Dermis blood vessel endothelial cell (primary cell): ENCODE results near the gene KLHL7. TPM values are rescaled to one million over a fixed set of nuclear protein-coding genes. Genes with fewer than 3 reads are reported as not detected.

ENCODE experiments used
- DNase-seq: peaks from one replicate; pipeline ENCODE4 v3.0.0; 2010
- total RNA-seq: library from RNA; depleted of rRNA; stranded (reverse); fragments of >200 nt; gene quantifications from 2 replicates; pipeline ENCODE4 v1.2.3, GENCODE V29; 2014

The KLHL7 gene, protein sequence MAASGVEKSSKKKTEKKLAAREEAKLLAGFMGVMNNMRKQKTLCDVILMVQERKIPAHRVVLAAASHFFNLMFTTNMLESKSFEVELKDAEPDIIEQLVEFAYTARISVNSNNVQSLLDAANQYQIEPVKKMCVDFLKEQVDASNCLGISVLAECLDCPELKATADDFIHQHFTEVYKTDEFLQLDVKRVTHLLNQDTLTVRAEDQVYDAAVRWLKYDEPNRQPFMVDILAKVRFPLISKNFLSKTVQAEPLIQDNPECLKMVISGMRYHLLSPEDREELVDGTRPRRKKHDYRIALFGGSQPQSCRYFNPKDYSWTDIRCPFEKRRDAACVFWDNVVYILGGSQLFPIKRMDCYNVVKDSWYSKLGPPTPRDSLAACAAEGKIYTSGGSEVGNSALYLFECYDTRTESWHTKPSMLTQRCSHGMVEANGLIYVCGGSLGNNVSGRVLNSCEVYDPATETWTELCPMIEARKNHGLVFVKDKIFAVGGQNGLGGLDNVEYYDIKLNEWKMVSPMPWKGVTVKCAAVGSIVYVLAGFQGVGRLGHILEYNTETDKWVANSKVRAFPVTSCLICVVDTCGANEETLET
- 24.5 and 33.5 TPM in 2 replicates for total RNA-seq

DNA sequence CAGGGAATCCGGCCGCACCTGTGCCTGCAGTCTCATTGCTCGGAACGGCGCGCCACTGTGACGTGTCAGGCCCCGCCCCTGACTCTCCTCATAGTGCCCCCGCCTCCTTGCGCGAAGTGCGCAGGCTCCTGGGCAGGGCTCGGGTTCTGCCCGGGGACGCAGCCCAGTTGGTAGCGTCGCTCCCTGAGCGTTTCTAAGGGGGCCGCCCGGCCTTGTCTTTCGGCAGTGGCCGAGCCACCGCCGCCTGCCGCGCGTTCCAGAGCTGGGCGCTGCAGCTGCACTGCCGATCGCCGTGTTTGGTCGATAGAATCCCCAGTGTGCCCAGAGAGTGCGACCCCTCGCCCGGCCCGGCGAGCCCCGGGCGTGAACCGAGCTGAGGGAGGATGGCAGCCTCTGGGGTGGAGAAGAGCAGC, at the start of gene KLHL7:
KLHL7 (plus strand) TSS at position 142 of the 413 bp plus-strand sequence; CDS start at position 384, 242 bp downstream.
- DNase-seq, result peak; percentile 96

DNA sequence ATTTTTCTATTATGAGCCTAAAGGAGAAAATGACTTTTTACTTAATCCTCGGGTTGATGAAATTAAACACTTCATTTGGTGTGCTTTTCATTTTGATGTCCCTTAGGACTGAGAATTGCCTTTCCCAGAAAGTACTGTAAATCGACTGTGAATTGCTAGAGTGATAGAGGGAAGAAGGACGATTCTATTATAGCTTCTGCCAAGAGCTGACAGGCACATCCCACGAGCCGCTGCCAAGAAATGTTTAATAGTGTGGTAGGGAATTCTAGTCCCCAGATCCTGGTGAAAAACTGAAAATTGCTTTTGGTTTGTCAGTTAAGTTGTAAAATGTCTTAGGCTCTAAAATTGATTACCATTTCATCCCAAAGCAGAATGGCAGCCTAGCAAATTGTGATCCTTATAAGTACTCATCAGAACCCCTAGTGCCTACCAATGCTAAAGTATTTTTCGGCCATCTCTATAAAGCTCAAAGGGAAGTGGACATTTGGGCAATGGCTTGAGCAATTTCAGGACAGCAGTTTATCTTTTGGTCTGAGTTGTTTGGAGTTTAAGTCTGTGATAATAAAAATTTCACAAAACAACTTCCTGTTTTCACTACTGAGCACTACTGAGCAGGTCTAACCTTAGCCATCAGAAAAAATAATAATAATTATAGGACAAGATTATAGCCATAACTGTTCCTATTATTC, 47.0 kb upstream of the KLHL7 start:
- DNase-seq, result no peak

GRCh38 chr7:23061327-23061726, 44.3 kb upstream of the KLHL7 start:
- no peak for DNase-seq

DNA sequence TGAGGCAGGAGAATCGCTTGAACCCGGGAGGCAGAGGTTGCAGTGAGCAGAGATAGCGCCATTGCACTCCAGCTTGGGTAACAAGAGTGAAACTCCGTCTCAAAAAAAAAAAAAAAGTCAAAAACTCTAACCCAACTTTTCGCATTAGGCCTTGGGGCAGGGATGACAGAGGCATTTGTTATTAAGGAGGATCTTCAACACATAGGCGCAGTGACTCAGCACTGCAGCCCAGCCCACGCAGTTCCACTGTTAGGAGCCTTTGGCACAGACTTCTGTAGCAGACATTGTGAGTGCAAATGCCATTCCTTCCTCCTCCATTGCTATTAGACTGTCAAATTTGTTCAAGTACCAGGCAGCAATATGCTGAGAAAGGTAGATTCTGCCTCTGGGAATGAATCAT, 43.1 kb upstream of the KLHL7 start:
- DNase-seq, result no peak

DNA sequence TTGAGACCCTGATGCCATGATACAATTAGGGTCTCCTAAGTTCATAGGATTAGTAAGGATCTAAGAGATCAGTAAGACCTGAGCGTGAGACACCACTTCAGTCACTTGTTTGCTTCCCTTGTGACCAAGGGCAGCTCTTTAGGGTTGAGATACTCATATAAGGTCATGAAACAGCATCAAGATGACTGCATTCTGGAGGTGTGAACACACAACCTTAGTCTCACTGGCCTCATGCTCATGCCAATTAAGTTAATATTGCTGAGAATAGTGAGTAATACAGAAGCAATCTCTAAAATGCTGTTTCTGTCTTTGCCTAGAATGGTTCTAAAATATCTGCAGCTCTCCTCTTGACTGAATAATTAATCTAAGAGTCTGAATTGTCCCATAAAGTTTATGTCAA, 39.6 kb upstream of the KLHL7 start:
- DNase-seq, result no peak

DNA sequence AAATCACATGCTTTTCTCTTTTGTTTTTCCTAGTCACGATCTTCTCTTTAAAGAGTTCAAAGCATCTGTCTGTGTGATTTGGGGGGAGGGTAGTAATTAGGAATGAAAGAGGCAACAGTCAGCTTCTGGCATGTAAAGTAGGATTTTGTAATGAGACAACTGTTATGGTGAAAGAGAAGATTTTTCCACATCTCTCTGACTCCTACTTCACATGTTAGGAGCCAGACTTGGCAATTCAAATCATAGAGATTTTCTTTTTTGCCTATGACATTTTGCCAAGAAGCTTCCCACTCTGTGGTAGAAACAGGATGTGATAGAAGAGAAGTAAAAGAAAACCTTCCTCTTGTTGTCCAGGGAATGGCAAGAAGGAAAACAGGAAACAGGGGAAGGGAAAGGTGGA, 38.3 kb upstream of the KLHL7 start:
- DNase-seq, result no peak

DNA sequence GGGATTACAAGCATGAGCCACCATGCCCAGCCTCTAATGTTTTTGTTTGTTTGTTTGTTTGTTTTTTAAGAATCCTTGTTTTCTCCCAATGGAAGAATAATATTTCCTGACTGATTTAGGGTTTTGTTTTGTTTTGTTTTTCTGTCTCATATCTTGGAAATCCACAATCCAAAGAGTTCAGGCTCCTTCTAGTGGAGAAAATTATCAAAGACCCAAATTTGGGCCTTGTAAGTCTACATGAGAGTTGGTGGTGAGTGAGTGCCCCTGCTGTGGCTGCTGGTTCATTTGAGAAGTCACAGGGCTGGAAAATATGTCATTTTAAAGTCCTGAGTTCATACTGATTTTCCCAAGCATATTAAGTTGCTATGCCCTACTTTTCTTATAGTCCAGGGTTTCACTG, 33.5 kb upstream of the KLHL7 start:
- DNase-seq, result no peak

DNA sequence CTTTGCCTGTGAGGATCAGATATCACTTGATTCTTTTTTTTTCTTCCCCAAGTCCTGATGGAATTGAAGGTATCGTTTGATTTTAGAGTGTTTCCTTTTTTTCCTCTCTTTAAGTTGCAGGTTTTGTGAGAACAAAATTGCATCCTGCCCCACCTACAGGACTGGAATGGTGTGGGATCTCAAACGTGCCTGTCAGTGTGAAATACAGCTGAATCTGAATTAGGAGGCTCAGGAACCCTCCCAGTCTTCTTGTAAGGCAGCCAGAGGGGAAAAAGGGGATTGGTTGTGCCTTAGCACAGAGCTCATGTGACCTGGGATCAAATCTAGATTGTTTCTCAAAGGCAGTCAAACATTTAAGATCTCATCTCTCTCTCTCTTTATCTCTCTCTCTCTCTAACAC, 32.7 kb upstream of the KLHL7 start:
- peak; percentile 5 for DNase-seq

DNA sequence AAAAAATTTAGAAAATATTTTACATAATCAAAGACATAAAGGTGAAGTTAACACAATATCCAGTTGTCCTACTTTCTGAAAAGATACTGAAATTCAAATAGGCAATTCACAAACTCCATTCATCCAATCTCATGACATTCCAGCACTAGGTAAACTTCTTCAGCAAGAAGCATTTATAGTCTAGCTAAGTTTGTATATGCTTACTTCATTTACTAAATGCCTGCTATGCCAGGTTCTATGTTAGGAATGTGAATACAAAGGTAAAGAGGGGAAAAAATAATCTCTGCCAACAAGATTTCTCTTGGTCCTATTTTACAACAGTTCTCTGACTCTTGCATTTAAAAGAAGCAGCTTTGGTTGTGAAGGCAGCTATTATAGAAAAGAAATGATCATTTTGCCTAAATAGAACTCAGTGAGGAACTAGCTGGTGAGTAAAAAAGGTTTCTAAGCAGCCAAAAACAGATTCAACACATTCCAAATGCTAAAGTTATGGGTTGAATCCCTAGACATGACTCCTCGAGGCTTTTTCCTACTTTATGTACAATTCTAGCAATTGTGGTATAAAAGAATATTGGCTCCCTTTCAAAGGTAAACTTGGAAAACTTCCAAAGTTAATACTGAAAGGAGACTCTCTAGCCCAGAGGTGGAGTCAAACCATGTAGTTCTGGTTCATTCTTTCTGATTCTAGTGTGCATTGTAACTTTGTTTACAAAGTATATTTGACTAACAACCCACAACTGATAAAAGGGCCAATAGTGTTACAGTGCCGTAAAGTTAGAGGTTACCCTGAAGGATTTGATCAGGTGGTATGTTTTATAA, 30.9 kb upstream of the KLHL7 start:
- peak; percentile 22 for DNase-seq

DNA sequence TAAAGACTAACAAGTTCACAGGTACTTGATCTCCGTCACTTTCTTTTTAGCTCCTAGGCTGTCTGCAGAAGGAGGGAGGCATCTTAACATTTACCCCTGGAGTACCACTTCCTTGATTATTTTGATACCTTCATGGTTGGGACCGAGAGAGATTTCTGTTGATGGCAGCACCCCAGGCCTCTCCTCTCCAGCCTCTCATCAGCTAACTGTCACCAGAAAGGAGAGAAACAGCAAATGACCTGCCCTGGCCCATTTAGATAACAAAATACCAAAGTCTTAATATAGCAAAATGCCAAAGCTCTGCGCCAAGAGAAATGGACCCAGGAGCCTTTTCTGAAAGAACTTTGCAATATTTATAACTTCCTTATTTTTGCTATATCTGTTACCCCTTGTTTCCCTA, 30.0 kb upstream of the KLHL7 start:
- no peak for DNase-seq

- peak; percentile 15 for DNase-seq
Measured at GRCh38 chr7:23076772-23077171, 28.8 kb upstream of the KLHL7 start.

- DNase-seq, result no peak
Measured at GRCh38 chr7:23093111-23093510, 12.5 kb upstream of the KLHL7 start.

DNA sequence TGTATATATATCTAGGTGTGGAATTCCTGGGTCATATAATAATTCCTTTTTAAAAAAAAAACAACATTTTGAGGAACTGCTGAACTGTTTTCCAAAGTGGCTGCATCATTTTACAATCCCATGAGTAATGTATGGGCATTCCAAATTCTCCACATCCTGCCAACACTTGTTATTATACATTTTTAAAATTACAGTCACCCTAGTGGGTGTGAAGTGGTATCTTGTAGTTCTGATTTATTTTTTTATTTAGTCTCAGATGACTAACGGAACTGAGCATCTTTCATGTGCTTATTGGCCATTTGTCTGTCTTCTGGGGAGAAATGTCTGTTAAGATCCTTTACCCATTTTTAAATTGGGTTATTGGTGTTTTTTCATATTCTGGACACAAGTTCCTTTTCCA, 12.0 kb upstream of the KLHL7 start:
- DNase-seq, result no peak

DNA sequence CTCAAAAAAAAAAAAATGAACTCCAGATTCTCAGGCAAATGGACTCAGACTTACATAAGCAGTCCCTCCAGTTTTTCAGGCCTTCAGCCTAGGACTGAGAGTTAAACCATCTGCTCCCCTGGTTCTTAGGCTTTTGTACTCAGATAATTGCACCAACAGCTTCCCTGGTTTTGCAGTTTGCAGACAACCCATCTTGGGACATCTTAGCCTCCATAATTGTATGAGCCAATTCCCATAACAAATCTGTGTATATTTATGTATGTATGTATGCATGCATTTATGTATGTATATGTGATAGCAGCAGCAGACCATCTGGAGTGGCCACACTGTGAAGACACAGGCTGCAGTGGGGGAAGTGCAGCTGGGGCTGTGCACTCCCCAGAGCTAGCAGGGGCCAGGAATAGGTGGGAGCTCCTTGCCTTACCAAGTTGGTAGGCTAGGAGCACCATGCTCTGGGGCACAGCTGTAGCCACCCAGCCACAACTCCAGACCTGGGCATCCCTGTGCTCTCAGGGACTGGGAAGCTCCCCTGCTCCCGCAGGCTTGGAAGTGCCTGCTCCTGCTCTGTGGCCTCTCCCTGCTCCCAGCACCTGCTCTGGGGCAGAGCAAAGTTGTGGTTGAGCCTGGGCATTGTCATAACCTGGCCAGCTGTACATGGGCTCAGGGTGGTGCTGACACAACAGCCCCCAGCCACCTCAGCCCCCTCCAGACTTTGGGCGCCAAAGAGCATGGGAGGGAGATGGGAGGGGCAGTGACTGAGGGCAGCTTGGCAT, 8.9 kb upstream of the KLHL7 start:
- DNase-seq, result no peak

DNA sequence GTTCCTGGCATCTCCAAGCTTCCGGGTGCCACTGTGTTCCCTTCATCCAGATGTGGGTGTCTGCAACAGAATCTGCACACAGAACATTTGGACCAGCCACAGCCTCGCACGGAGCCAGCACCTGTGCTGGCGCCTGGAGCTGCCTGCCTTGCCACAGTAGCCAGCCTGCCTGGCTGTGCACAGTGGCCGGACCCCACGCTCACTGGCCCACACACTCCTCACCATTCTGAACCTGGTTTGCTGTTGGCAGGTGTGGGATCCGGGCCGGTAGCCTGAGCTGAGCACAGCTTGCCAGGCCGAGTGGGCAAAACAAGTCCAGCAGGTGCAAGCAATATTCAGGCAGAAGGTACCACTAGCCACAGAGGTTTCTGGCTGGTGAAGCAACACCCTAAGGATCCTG, 7.6 kb upstream of the KLHL7 start:
- DNase-seq, result no peak

GRCh38 chr7:23098460-23098859, 7.1 kb upstream of the KLHL7 start:
- no peak for DNase-seq

DNA sequence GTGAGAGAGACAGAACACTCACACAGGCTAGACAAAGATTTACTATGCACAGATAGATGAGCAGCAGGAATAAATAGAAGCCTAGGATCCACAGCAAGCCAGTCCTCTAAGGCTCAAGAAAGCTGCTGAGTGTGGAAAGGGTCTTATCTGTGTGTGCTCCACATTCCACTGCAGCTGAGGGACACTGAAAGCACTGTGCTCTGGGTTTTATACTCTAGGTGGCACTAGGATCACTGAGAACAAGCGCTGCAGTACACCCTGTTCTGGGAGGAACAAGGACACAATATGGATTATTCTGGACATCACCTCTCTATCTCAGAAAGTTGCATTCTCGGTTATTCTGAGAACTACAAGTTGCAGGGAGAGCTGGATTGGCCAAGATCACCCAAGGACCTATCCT, 4.9 kb upstream of the KLHL7 start:
- DNase-seq, result peak; percentile 8

GRCh38 chr7:23105086-23105643, 420 bp upstream of the KLHL7 start:
- peak; percentile 24 for DNase-seq

GRCh38 chr7:23106057-23106822, 655 bp downstream of the KLHL7 start:
- DNase-seq, result peak; percentile 58

DNA sequence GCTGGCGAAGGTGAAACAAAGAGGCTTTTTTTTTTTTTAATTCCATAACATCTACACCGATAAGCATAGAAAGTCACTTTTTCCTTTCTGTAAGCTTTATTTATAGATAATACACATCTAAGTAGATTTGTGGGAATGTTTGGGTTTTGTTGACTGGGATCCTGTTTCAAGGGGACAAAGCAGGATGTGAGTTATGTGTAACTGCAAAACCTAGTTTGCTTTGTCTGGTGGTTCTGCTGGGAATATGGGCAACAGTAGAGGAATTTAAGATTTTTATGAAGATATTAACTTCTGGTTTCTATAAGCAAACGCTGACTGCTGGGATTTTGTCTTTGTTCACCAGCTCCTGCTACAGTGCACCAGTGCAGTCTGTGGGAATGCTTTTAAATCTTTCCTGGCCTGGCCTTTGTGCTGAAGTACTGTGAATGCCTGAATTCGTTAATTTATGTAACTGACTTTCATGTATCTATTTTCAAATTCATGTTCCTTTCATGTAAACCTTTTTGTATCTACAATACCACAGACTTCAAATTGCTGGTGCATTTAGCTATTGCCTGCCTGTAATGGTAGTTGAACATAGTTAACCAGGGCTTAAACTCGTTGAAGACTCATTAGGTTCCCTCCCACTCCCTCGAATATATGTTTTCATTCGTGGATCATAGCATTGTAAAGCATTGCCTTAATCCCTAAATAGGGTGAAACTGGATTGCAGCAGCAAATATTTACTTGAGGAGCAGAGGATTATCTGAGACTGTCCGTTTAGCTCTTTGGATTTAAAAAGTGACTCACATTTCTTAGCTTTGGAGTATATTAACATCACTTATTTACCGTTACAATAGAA, 1.5 kb downstream of the KLHL7 start:
- DNase-seq, result peak; percentile 50
